Urinary bladder (tissue), 2 donors: ENCODE results near the gene CEP76. TPM values are rescaled to one million over a fixed set of nuclear protein-coding genes. Genes with fewer than 3 reads are reported as not detected.

ENCODE experiments used
- polyA plus RNA-seq: library from polyadenylated mRNA; stranded (reverse); fragments of 200-250 nt; gene quantifications from one replicate; pipeline ENCODE4 v1.2.3, GENCODE V29; 2013
- total RNA-seq: library from RNA; depleted of rRNA; stranded (reverse); fragments of >200 nt; gene quantifications from one replicate; pipeline ENCODE4 v1.2.3, GENCODE V29; 2014
- donor health status: healthy.

The CEP76 gene
- total and polyA plus RNA-seq, 2 donors: 4.4 to 14.3 TPM

Other genes with a start within 250 kb of the CEP76 start
- gene SPIRE1, start 44.6 kb downstream of the CEP76 start, total RNA-seq: 22.6 TPM
- gene SPIRE1, start 44.6 kb downstream of the CEP76 start, polyA plus RNA-seq: 12.9 TPM
- 100 TPM for gene PSMG2, start 319 bp upstream of the CEP76 start, total RNA-seq
- 103 TPM for gene PSMG2, start 319 bp upstream of the CEP76 start, polyA plus RNA-seq
- 36.9 TPM for gene PTPN2, start 181.5 kb upstream of the CEP76 start, total RNA-seq
- 27.0 TPM for gene PTPN2, start 181.5 kb upstream of the CEP76 start, polyA plus RNA-seq
- gene SEH1L, start 245.3 kb upstream of the CEP76 start, total RNA-seq: 26.6 TPM
- 18.1 TPM for gene SEH1L, start 245.3 kb upstream of the CEP76 start, polyA plus RNA-seq